Measurements from ENCODE around the gene HOOK1.
A peak's percentile ranks its signal among the peaks of the same experiment; 100 is the strongest.

The HOOK1 gene

DNA sequence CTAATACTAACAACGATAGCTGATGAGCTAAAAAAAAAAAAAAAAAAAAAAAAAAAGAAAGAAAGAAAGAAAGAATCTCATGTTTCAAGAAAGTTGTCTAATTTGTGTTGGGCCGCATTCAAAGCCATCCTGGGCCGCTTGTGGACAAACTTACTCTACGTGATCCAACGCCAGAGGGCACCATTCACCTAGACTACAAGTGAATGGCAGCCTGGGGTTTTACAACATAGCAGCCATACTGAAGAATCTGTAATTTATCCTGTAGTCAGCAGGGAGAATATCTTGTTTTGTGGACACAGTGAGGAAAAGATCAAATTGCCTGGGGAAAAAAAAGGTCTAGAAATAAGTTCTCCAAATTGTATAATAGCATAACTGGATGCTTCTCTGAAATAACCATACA is 64.8 kb downstream of the HOOK1 start:
- peak; percentile 19 for DNase-seq (ENCODE audit: low spot score)
- in situ Hi-C loops (cut with MboI; ENCODE audit: low sequenced_read_pairs, unreplicated experiment): no loop called here
- TF ChIP-seq, protein P1, sequence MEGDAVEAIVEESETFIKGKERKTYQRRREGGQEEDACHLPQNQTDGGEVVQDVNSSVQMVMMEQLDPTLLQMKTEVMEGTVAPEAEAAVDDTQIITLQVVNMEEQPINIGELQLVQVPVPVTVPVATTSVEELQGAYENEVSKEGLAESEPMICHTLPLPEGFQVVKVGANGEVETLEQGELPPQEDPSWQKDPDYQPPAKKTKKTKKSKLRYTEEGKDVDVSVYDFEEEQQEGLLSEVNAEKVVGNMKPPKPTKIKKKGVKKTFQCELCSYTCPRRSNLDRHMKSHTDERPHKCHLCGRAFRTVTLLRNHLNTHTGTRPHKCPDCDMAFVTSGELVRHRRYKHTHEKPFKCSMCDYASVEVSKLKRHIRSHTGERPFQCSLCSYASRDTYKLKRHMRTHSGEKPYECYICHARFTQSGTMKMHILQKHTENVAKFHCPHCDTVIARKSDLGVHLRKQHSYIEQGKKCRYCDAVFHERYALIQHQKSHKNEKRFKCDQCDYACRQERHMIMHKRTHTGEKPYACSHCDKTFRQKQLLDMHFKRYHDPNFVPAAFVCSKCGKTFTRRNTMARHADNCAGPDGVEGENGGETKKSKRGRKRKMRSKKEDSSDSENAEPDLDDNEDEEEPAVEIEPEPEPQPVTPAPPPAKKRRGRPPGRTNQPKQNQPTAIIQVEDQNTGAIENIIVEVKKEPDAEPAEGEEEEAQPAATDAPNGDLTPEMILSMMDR (IDR thresholded peaks at IDR 0.05; ENCODE audit: borderline replicate concordance, control extremely low read depth, extremely low read depth, insufficient read depth, missing control alignments): no peak

DNA sequence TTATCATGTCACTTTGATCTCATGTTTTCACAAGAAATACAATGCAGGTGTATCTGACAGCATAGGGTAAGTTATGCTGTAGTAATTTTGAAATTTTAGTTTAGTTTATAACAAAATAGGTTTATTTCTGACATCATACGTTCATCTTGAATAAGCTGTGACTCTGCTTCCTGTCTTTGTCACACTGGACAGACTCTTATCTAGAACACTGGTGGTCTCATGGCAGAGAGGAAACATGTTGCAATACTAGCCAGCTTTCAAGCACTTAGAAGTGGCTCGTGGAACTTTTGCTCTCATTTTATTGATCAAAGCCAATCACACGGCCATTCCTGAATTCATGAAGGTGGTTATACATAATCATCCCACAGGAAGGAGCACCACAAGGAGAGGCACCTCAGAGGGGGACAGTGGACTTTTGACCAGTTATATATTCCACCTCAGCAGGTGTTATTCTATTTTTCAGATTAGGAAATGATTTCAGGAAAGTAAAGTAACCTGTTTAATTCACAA is 65.3 kb downstream of the HOOK1 start:
- no peak for DNase-seq (ENCODE audit: low spot score)
- in situ Hi-C loops (cut with MboI; ENCODE audit: low sequenced_read_pairs, unreplicated experiment): no loop called here
- TF ChIP-seq, protein P1 (IDR thresholded peaks at IDR 0.05; ENCODE audit: borderline replicate concordance, control extremely low read depth, extremely low read depth, insufficient read depth, missing control alignments): no peak

DNA sequence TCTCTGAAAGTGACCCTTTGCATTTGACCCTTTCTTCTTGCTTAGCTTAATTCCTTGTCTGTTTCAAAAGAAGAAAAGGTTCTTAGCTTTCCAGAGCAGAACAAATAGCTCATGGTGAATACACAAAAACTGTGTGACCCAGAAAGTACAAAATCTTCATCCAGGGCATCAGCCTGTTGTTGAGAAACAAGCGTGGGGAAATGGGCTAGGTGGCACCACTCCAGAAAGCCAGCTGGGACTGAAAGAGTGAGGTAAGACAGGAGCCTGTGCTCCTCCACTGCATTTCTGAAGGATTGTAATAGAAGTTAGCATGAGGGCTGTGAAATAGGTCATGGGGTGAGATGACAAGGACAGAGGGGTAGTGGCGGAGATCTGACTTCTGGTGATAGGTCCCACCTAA is 66.0 kb downstream of the HOOK1 start:
- in situ Hi-C loops (cut with MboI; ENCODE audit: low sequenced_read_pairs, unreplicated experiment): no loop called here
- TF ChIP-seq, protein P1 (IDR thresholded peaks at IDR 0.05; ENCODE audit: borderline replicate concordance, control extremely low read depth, extremely low read depth, insufficient read depth, missing control alignments): no peak
- DNase-seq (ENCODE audit: low spot score): no peak

DNA sequence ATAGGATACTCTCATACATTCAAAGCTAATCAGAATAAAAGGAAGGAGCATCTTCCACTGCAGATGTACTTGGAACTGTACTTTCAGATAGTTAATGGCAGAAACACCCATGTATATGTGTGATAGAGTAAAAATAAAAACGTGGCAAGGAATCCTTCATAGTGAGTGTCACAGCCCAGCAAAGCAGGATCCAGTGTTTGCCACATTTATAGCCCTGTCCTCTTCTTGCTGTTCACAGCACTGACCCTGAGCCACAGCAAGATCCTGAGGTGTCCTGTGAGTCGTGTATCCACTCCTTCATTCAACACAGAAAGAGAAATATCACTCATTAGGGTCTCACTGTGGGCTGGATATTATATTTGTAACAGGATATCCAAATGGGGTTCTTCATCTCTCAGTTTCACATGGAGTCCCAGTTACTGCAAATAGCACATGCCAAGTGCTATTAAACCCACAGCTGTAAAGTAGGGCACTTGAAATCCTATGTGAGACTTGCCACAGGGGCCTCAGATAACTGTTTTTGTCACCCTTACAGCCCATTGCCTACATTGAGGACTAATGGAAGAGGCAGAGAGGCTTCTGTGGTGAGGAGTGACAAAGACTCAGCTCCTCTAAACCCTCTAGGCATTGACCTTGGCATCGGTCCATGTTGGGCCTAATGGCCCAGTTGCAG is 70.5 kb downstream of the HOOK1 start:
- TF ChIP-seq, protein P1 (IDR thresholded peaks at IDR 0.05; ENCODE audit: borderline replicate concordance, control extremely low read depth, extremely low read depth, insufficient read depth, missing control alignments): no peak
- no peak for DNase-seq (ENCODE audit: low spot score)
- in situ Hi-C loops (cut with MboI; ENCODE audit: low sequenced_read_pairs, unreplicated experiment): no loop called here

DNA sequence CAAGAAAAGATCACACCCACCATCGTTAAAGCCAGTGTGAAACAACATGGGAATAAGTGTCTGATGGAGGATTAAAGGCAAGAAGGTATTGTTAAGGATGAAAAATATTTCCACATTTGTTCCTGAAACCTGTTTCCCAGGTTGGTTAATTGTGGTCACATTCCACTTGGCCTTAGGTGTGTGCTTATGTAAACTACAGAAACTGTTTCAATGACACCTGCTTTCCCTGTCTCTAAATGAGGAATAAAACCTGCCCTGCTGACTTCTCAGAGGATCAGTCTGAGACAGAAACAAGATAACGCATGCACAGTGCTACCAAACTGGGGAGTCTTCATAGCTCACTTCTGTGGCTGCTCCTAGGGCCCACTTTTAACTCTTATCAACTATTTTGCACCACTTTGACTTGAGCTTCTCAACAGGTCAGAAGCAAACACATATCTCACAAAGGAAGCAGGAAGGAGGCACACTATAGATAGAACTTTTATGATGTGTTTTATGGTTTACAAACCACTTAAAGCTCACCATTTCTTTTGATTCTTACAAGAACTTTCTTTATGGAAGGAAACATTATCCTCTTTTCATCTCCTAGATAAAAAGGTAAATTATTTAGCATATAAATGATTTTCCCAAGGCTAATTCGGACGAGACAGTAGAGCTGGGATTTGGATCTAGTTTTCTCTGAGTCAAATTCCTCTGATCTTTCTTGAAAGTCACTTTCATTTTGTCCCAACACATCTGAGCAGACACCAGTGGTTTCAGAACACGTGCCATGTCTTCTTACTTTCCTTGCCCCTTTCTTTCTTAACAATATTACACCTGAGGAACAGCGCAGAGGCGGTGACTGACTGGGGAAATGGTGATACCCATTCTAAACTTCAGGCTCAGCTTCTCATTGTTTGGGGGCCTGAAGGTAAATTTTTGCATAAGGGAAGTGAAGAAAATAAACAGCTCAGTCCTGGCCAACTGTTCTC is 78.4 kb downstream of the HOOK1 start:
- in situ Hi-C loops (cut with MboI; ENCODE audit: low sequenced_read_pairs, unreplicated experiment): no loop called here
- DNase-seq (ENCODE audit: low spot score): no peak
- TF ChIP-seq, protein P1 (IDR thresholded peaks at IDR 0.05; ENCODE audit: borderline replicate concordance, control extremely low read depth, extremely low read depth, insufficient read depth, missing control alignments): no peak

DNA sequence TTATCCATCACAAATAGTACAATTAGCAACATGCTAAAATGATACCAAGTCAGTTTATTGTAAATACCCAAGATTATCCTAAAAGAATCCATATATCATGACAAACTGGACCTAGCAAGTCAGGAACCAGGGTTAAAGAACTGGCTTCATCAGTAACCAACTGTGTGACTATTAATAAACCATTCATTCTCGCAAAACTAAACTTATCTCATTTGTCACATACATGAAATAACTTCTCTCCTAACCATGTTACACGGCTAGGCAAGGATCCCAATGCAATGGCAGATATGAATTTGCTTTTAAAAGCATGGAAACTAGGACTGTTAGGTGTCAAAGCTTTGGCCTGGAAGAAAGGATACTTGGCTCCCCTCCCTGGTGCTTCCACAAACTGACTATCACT is 82.4 kb downstream of the HOOK1 start:
- TF ChIP-seq, protein P1 (IDR thresholded peaks at IDR 0.05; ENCODE audit: borderline replicate concordance, control extremely low read depth, extremely low read depth, insufficient read depth, missing control alignments): no peak
- DNase-seq (ENCODE audit: low spot score): no peak
- in situ Hi-C loops (cut with MboI; ENCODE audit: low sequenced_read_pairs, unreplicated experiment): no loop called here

Data from GM13976 (cell line).